ENCODE measurements around the gene C6orf136. TPM values are rescaled to one million over a fixed set of nuclear protein-coding genes. Genes with fewer than 3 reads are reported as not detected.

C6orf136 gene
- total and polyA plus RNA-seq, 9 of the 15 experiments (the other 6 are each of a cell fraction or from before 2014, with no cell fraction given), result 14.1 to 63.1 (median 18.4) TPM

DNA sequence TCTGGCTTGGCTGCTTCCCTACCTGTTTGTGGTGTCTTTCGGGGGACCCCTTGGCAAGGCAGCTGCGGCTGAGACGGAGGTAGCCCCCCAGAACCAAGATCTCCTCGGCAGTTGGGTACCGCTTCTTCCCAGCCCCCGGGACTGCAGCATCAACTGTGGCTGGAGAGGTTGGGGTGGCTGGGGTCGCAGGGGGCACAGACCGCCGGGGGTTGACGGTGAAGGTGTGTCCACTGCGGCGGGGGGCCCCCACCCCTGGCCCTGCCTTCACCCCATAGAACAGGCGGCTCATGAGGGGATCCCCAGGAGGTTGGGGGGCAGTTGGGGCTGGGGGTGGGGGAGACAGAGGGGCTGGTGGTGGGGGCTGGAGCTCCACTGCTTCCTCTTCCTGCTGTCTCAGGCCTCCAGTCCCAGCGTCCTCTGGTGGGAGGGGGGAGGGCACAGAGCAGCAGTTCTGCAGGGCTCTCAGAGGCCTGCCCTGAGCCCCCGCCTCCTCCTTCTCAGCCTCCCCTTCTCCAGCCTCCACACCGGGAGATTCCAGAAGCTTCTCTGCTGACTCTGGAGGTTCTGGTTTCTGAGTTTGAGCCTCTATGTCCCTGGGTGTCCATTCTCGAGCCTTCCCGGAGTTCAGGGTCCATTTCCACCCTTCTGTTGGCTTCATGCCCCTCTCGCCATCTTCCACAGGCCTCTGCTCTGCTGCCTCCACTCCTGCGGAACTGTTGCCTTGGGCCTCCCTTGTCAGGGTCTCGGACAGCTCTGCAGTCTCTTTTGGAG is 37.6 kb downstream of the C6orf136 start:
- H3K27ac ChIP-seq (ENCODE audit: extremely low read depth, low read depth, low read length), result peak overlapping the region; percentile 88
- peaks cover 25% of the 10 kb centered on the region for H3K36me3 ChIP-seq (ENCODE audit: control insufficient read depth, insufficient read depth, low read length)
- H3K9ac ChIP-seq (ENCODE audit: insufficient read depth in 1 of 2, low read depth in 2 of 2, low read length in 2 of 2), result peak overlapping the region; percentile 84 to 95
- no peaks in the 10 kb centered on the region for H3K27me3 ChIP-seq (ENCODE audit: control insufficient read depth in 2 of 2, insufficient read depth in 2 of 2, low read length in 2 of 2)
- in situ Hi-C loops (cut with MboI), result no loop called here
- H3K79me2 ChIP-seq (ENCODE audit: control insufficient read depth, insufficient read depth, low read length), result peaks cover 95% of the 10 kb centered on the region
- H3K4me1 ChIP-seq (replicated peaks in 1 of 2; ENCODE audit: control insufficient read depth in 2 of 2, insufficient read depth in 2 of 2, low read length in 2 of 2), result peaks cover 54 to 91% of the 10 kb centered on the region in 2 experiments
- ChIA-PET CTCF (ENCODE audit: low intra/inter-chr PET ratio) (interaction anchor here (0.6 to 1.5 kb wide), 2 partner anchors 38 to 201 kb away, joined by 3 to 4 read pairs; no protein-coding TSS in a partner anchor), POLR2A (interaction anchor here (0.6 to 7.0 kb wide), 10 partner anchors 9 to 474 kb away, joined by 3 to 118 read pairs (median 3); partner anchors contain the start of genes MDC1, TCF19 and TUBB)
- H2AFZ ChIP-seq (ENCODE audit: low read depth, low read length), result peak overlapping the region; percentile 35
- BruUV-seq (replicated peaks), result no TSS peak
- H4K20me1 ChIP-seq (replicated peaks; ENCODE audit: control insufficient read depth, insufficient read depth, low read length), result no peaks in the 10 kb centered on the region; the same call in 1 of the 2 replicates
- no peak for FAIRE-seq
- intact Hi-C loops (cut with micrococcal nuclease), result loop anchor here (5.0 to 10.0 kb wide), 2 partner anchors 130 to 403 kb away; no protein-coding TSS in a partner anchor
- peak; percentile 21 for ATAC-seq
- H3K9me1 ChIP-seq (ENCODE audit: control insufficient read depth, insufficient read depth, low read length), result no peaks in the 10 kb centered on the region
- peak; percentile 54 to 84 (median 66) for DNase-seq (ENCODE audit: extremely low read depth in 1 of 4, low spot score in 3 of 4)
- no peaks in the 10 kb centered on the region for H3K9me3 ChIP-seq (replicated peaks; ENCODE audit: control insufficient read depth, insufficient read depth, low read depth, low read length)
- H3K4me3 ChIP-seq, result peak overlapping the region; percentile 81
- WGBS (ENCODE audit: insufficient coverage, low coverage, missing lambda C conversion rate), result 7% methylated on average over 17 of the region's 21 CpGs
- H3K4me2 ChIP-seq (ENCODE audit: insufficient read depth, low read length), result peak overlapping the region; percentile 97
- TF ChIP-seq ZNF655 (CRISPR knock-in tag; IDR thresholded peaks at IDR 0.05) (no peak), CREM (IDR thresholded peaks at IDR 0.05; ENCODE audit: low read depth) (0 out of 2 replicates have a peak, but pooled peaks have one; percentile 22), SMARCB1 (IDR thresholded peaks at IDR 0.05; ENCODE audit: insufficient read length, low read depth) (no peak), SRF (CRISPR knock-in tag; IDR thresholded peaks at IDR 0.05) (0 out of 4 replicates have a peak, but pooled peaks of 1 of the 2 experiments have one; percentile 6), ATF1 (CRISPR knock-in tag; IDR thresholded peaks at IDR 0.05) (no peak), ATF1 (tag; IDR thresholded peaks at IDR 0.05) (no peak), MTA1 (IDR thresholded peaks at IDR 0.05; ENCODE audit: borderline replicate concordance) (0 out of 2 replicates have a peak, but pooled peaks have one; percentile 8), ZNF512 (tag; IDR thresholded peaks at IDR 0.05) (no peak), FUS (optimal IDR thresholded peaks at IDR 0.05; ENCODE audit: low read depth, low read length) (no peak), SIN3A (IDR thresholded peaks at IDR 0.05; ENCODE audit: borderline replicate concordance in 2 of 2, control insufficient read depth in 1 of 2, low read depth in 2 of 2, low read length in 2 of 2) (peak; percentile 16 to 34; a peak in 1 of 4 replicates), JUND (IDR thresholded peaks at IDR 0.05; ENCODE audit: borderline replicate concordance, low read depth, low read length) (0 out of 2 replicates have a peak, but pooled peaks have one; percentile 4), JUND (tag; IDR thresholded peaks at IDR 0.05; ENCODE audit: borderline replicate concordance, low read depth, low read length) (no peak; the same call in 2 of the 3 replicates), ARID2 (IDR thresholded peaks at IDR 0.05) (0 out of 2 replicates have a peak, but pooled peaks have one; percentile 24), SPI1 (IDR thresholded peaks at IDR 0.05; ENCODE audit: borderline replicate concordance, low read depth, low read length) (0 out of 2 replicates have a peak, but pooled peaks have one; percentile 7), TEAD1 (CRISPR knock-in tag; IDR thresholded peaks at IDR 0.05) (peak in 1 of 2 experiments; percentile 46; a peak in 1 of 4 replicates)
- TF ChIP-seq, protein P1, sequence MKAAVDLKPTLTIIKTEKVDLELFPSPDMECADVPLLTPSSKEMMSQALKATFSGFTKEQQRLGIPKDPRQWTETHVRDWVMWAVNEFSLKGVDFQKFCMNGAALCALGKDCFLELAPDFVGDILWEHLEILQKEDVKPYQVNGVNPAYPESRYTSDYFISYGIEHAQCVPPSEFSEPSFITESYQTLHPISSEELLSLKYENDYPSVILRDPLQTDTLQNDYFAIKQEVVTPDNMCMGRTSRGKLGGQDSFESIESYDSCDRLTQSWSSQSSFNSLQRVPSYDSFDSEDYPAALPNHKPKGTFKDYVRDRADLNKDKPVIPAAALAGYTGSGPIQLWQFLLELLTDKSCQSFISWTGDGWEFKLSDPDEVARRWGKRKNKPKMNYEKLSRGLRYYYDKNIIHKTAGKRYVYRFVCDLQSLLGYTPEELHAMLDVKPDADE (conservative IDR thresholded peaks at IDR 0.05; ENCODE audit: control insufficient read depth, low read depth, low read length), result 0 out of 2 replicates have a peak, but pooled peaks have one; percentile 9

All from K562 (cell line).